SU-DHL-6 (cell line): Measurements from ENCODE around the gene PRF1.

Experiments used
- H2AFZ ChIP-seq: fragments of 200-600 bp; sonication (generic); 2 replicates; pipeline ENCODE4 v1.6.1; 2014; ENCODE audit warnings: low read depth, mild to moderate bottlenecking, moderate library complexity, mixed read lengths, antibody characterized with exemption, low read length; ENCODE audit not compliant: severe bottlenecking
- H3F3A ChIP-seq: fragments of 200-600 bp; shearing (Covaris generic); 2 replicates; pipeline ENCODE4 v1.6.0; 2016; ENCODE audit warnings: antibody characterized with exemption, mild to moderate bottlenecking; ENCODE audit not compliant: insufficient read depth
- H3K27ac ChIP-seq: fragments of 200-600 bp; sonication (generic); 2 replicates; pipeline ENCODE4 v1.5.1; 2016; ENCODE audit warnings: low read depth, mild to moderate bottlenecking, low read length, moderate library complexity, mixed read lengths
- H3K27me3 ChIP-seq: fragments of 200-600 bp; sonication (generic), shearing (Covaris generic); 2 replicates; pipeline ENCODE4 v1.6.0; 2014; ENCODE audit warnings: mild to moderate bottlenecking, low read length
- H3K36me3 ChIP-seq: fragments of 200-600 bp; sonication (generic); 2 replicates; pipeline ENCODE4 v1.6.1; 2014; ENCODE audit warnings: mild to moderate bottlenecking, low read length, mixed read lengths
- H3K4me2 ChIP-seq: fragments of 300-600, 200-600 bp; shearing (Covaris generic), sonication (generic); 2 replicates; pipeline ENCODE4 v1.6.0; 2014; ENCODE audit warnings: low read length, low read depth, mild to moderate bottlenecking; ENCODE audit not compliant: poor library complexity, severe bottlenecking
- H3K4me3 ChIP-seq: fragments of 200-600 bp; sonication (generic); 2 replicates; pipeline ENCODE4 v1.5.1; 2014; ENCODE audit warnings: antibody characterized with exemption, low read length, mild to moderate bottlenecking, mixed read lengths; ENCODE audit not compliant: insufficient read depth, poor library complexity, severe bottlenecking
- H3K79me2 ChIP-seq: fragments of 200-600 bp; sonication (generic); 2 replicates; pipeline ENCODE4 v1.6.1; 2014; ENCODE audit warnings: mild to moderate bottlenecking, low read length, moderate library complexity; ENCODE audit not compliant: insufficient read depth
- H3K9ac ChIP-seq: fragments of 200-600 bp; sonication (generic); 2 replicates; pipeline ENCODE4 v1.7.0; 2014; ENCODE audit warnings: mild to moderate bottlenecking, low read length
- H3K9me2 ChIP-seq: fragments of 200-600 bp; sonication (generic); replicated peaks from 2 replicates; pipeline ENCODE4 v1.6.1; 2014; ENCODE audit warnings: low read length; ENCODE audit not compliant: insufficient read depth
- H3K9me3 ChIP-seq: fragments of 200-600 bp; sonication (generic); 2 replicates; pipeline ENCODE4 v1.6.1; 2014; ENCODE audit warnings: low read length, mixed read lengths; ENCODE audit not compliant: insufficient read depth
- H4K20me1 ChIP-seq: fragments of 200-600 bp; sonication (generic); 2 replicates; pipeline ENCODE4 v1.6.1; 2014; ENCODE audit warnings: low read depth, mild to moderate bottlenecking, antibody characterized with exemption, low read length, moderate library complexity, mixed read lengths
- EZH2phosphoT487 ChIP-seq: fragments of 200-600 bp; sonication (generic), shearing (Covaris generic); conservative IDR thresholded peaks from 2 replicates; pipeline ENCODE4 v1.6.1; 2018; ENCODE audit warnings: mild to moderate bottlenecking, antibody characterized with exemption, low read length, moderate library complexity, mixed read lengths
- TF ChIP-seq, protein P1 (sequence below): fragments of 200-600 bp; sonication (generic); IDR thresholded peaks from one replicate; pipeline ENCODE4 v1.5.1; 2017; ENCODE audit warnings: antibody characterized with exemption, mild to moderate bottlenecking, low read length, moderate library complexity; ENCODE audit not compliant: insufficient read depth, poor library complexity, severe bottlenecking

PRF1 gene

GRCh38 chr10:70603449-70603801 lies 884 bp upstream of the PRF1 start:
- Histone ChIP-seq H3F3A (no peaks in the 10 kb centered on the region), H4K20me1 (no peaks in the 10 kb centered on the region), H3K36me3 (no peaks in the 10 kb centered on the region), H3K9me2 (no peaks in the 10 kb centered on the region), H3K27ac (no peak overlapping the region), H3K4me2 (no peak overlapping the region), H2AFZ (no peak overlapping the region), H3K9ac (no peak overlapping the region), H3K79me2 (no peaks in the 10 kb centered on the region), H3K9me3 (no peaks in the 10 kb centered on the region), H3K4me3 (no peak overlapping the region), H3K27me3 (no peaks in the 10 kb centered on the region)
- TF ChIP-seq, protein P1, sequence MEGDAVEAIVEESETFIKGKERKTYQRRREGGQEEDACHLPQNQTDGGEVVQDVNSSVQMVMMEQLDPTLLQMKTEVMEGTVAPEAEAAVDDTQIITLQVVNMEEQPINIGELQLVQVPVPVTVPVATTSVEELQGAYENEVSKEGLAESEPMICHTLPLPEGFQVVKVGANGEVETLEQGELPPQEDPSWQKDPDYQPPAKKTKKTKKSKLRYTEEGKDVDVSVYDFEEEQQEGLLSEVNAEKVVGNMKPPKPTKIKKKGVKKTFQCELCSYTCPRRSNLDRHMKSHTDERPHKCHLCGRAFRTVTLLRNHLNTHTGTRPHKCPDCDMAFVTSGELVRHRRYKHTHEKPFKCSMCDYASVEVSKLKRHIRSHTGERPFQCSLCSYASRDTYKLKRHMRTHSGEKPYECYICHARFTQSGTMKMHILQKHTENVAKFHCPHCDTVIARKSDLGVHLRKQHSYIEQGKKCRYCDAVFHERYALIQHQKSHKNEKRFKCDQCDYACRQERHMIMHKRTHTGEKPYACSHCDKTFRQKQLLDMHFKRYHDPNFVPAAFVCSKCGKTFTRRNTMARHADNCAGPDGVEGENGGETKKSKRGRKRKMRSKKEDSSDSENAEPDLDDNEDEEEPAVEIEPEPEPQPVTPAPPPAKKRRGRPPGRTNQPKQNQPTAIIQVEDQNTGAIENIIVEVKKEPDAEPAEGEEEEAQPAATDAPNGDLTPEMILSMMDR = no peak
- TF ChIP-seq EZH2phosphoT487 = no peak

- no peaks in the 10 kb centered on the region for H3K9me3 ChIP-seq
- no peaks in the 10 kb centered on the region for H4K20me1 ChIP-seq
- H3K9ac ChIP-seq = no peak overlapping the region
- no peak overlapping the region for H3K27ac ChIP-seq
- H3K27me3 ChIP-seq = no peaks in the 10 kb centered on the region
- H3K4me2 ChIP-seq = no peak overlapping the region
- H2AFZ ChIP-seq = no peak overlapping the region
- no peak overlapping the region for H3K4me3 ChIP-seq
- no peaks in the 10 kb centered on the region for H3K36me3 ChIP-seq
- no peaks in the 10 kb centered on the region for H3F3A ChIP-seq
- no peaks in the 10 kb centered on the region for H3K79me2 ChIP-seq
- no peaks in the 10 kb centered on the region for H3K9me2 ChIP-seq
- no peak for TF ChIP-seq EZH2phosphoT487
- TF ChIP-seq, protein P1 = no peak
Measured at GRCh38 chr10:70601746-70602145, 795 bp downstream of the PRF1 start.

DNA sequence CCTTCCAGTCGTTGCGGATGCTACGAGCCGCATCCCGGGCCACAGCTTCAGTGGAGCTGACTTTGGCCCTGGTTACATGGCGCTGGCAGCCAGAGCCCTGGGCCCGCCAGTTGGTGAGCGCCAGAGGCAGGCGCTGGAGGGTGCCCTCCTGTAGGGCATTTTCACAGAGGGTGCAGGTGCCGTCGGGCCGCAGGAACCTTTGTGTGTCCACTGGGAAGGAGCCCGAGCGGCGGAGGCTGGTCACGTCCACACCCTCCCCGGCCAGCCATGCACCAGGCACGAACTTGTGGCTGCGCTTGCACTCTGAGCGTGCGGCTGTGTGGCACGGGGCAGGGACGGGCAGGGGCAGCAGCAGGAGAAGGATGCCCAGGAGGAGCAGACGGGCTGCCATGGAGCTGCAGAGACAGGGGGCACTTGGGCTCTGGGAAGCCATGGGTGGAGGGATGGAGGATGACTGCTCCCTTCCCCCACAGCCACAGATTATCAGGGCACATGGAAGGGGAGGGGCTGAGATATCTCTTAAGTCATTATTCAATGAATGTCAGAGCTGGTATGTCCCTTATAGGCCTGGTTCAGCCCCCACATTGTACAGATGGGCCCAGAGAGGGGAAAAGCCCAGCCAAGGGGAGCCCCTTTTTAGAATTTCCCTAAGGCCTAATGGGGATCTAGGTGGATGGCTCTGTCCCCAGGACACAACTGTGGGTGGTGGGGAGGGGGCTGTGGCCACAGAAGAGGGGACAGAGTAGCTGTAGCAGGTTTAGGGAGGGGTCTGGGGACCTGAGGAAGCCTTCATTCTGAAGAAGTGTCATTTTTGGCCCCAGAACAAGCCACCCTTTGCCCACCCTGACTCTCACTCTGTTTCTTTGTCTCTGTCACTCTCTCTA lies 1.8 kb downstream of the PRF1 start:
- Histone ChIP-seq H3K27me3 (no peaks in the 10 kb centered on the region), H4K20me1 (no peaks in the 10 kb centered on the region), H3K9ac (no peak overlapping the region), H3K79me2 (no peaks in the 10 kb centered on the region), H3K4me3 (no peak overlapping the region), H3K36me3 (no peaks in the 10 kb centered on the region), H3F3A (no peaks in the 10 kb centered on the region), H3K9me2 (no peaks in the 10 kb centered on the region), H3K27ac (no peak overlapping the region), H3K4me2 (no peak overlapping the region), H3K9me3 (no peaks in the 10 kb centered on the region), H2AFZ (no peak overlapping the region)
- TF ChIP-seq EZH2phosphoT487 = no peak
- TF ChIP-seq, protein P1 = no peak
